Jurkat, Clone E6-1 (cell line): ENCODE results near the gene DOLPP1.
A peak's percentile ranks its signal among the peaks of the same experiment; 100 is the strongest.

Source experiments
- DNase-seq: peaks from one replicate; pipeline ENCODE4 v3.0.0-alpha.2; 2011; ENCODE audit warnings: low read depth, low spot score
- H3K4me3 ChIP-seq: 2 replicates; pipeline ENCODE4 v1.5.1; 2011; ENCODE audit warnings: mild to moderate bottlenecking, low read length, control low read depth, moderate library complexity

The DOLPP1 gene

GRCh38 chr9:129060991-129061390 is 19.9 kb upstream of the DOLPP1 start:
- DNase-seq = no peak
- no peak overlapping the region for H3K4me3 ChIP-seq

DNA sequence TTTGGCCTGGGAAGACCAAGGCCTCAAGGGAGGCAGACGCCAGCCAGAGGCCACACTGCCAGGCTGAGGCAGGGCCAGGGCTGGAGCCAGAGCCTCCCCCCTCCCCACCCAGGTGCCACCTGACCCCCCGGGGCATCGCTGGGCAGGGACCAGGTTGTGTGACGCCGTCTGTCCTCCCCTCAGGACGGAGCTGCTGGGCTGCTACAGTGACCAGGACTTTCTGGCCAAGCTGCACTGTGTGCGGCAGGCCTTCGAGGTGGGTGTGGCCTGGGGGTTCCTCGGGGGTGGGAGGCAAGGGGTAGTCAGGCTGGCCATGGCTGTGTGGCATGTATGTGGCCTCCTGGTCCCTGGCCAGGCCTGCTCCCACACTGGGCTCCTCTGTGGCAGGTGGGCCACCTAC is 17.9 kb upstream of the DOLPP1 start:
- no peak overlapping the region for H3K4me3 ChIP-seq
- no peak for DNase-seq

GRCh38 chr9:129064499-129064908 is 16.4 kb upstream of the DOLPP1 start:
- no peak for DNase-seq
- H3K4me3 ChIP-seq = no peak overlapping the region

GRCh38 chr9:129068110-129068509 is 12.8 kb upstream of the DOLPP1 start:
- H3K4me3 ChIP-seq = no peak overlapping the region

GRCh38 chr9:129068990-129069861 is 11.7 kb upstream of the DOLPP1 start:
- DNase-seq = peak; percentile 94
- peak overlapping the region; percentile 50 for H3K4me3 ChIP-seq

More at GRCh38 chr9:129068110-129068509, 12.8 kb upstream of the DOLPP1 start:
- DNase-seq = no peak

GRCh38 chr9:129069862-129070641 is 10.9 kb upstream of the DOLPP1 start:
- DNase-seq = no peak
- H3K4me3 ChIP-seq = peak overlapping the region; percentile 50

- H3K4me3 ChIP-seq = no peak overlapping the region
- DNase-seq = no peak
These were observed 10.0 kb upstream of the DOLPP1 start for GRCh38 chr9:129070696-129071525.

DNA sequence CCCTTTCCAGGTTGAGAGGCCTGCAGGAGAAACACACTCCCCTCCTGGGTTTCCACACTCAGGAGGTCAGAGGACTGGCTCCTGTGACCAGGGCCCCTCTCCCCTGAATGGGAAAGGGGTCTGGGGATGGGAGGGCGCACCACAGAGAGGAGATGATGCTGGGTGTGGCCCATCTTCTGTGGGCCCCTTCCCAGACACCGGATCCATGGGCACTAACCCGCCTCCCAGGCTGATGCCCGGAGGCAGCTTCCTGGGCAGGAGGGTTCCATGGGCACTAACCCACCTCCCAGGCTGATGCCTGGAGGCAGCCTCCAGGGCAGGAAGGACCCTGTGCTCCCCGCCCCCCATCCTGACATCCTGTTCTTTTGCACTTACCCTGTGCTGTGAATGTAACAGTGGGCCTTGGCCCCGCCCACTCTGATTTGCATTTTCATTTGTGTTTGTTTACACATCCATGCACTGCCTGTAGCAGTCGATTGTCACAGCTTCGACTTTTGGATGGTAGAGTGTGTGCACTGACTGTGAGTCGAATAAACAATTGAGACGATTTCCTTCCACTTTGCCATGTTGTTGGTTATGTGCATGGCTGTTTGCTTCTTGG is 9.3 kb upstream of the DOLPP1 start:
- peak; percentile 61 for DNase-seq
- H3K4me3 ChIP-seq = no peak overlapping the region

DNA sequence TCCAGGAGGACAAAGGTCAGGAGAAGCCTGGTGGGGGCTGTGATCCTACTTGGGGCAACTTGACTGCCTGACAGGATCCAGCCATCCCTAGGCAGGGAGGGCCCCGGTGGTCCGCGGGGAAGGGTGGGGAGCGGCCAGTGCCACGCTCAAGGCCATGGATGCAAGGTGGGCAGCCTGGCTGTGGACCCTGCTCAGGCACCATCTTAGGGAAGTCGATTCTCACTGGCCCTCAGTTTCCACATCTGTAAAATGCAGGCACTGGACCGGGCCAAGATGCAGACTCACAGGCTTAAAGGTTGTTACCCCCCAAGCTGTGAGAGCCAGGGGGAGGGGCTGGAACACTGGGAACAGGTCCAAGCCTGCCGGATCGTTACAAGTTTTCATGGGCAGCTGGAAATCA is 8.7 kb upstream of the DOLPP1 start:
- H3K4me3 ChIP-seq = no peak overlapping the region
- DNase-seq = no peak

DNA sequence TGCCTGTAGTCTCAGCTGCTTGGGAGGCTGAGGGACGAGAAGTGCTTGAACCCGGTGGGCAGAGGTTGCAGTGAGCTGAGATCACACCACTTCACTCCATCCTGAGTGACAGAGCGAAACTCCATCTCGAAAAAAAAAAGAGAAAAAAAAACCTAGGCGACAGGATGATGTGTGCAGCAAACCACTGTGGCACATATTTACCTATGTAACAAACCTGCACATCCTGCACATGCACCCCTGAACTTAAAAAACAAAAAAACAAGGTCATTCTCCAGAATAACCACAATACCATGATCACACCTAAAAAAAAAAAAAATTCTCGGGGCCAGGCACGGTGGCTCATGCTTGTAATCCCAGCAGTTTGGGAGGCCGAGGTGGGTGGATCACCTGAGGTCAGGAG is 7.5 kb upstream of the DOLPP1 start:
- no peak overlapping the region for H3K4me3 ChIP-seq
- DNase-seq = no peak

- no peak overlapping the region for H3K4me3 ChIP-seq
- no peak for DNase-seq
These were observed 6.8 kb upstream of the DOLPP1 start for GRCh38 chr9:129074106-129074505.

- no peak overlapping the region for H3K4me3 ChIP-seq
- DNase-seq = no peak
These were observed 4.8 kb upstream of the DOLPP1 start for GRCh38 chr9:129075996-129076639.

DNA sequence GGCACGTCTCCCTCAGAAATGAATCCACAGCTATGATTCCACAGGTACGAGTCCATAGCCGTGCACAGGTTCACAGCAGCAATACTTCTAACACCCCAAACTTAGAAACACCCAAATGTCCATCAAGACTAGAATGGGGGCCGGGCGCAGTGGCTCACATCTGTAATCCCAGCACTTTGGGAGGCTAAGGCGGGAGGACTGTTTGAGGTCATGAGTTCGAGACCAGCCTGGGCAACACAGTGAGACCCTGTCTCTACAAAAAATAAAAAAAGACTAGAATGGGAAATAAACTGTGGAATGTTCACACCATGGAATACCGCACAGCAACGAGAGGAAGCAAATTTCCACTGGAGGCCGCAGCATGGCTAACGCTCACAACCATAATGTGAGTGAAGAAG is 4.3 kb upstream of the DOLPP1 start:
- H3K4me3 ChIP-seq = no peak overlapping the region
- DNase-seq = no peak

- DNase-seq = no peak
- no peak overlapping the region for H3K4me3 ChIP-seq
These were observed 3.7 kb upstream of the DOLPP1 start for GRCh38 chr9:129077236-129077635.

GRCh38 chr9:129078691-129079503 is 2.0 kb upstream of the DOLPP1 start:
- no peak for DNase-seq
- H3K4me3 ChIP-seq = no peak overlapping the region

DNA sequence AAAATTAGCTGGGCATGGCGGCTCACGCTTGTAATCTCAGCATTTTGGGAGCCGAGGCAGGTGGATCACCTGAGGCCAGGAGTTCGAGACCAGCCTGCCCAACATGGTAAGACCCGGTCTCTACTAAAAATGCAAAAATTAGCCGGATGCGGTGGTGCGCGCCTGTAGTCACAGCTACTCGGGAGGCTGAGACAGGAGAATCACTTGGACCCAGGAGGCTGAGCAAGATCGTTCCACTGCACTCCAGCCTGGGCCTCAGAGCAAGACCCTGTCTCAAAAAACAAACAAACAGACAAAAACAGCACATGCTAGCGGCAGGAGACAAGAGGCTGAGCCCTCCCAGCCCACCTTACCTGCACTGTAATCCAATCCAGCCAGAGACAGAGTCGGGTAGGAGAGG is 1.1 kb upstream of the DOLPP1 start:
- DNase-seq = no peak
- H3K4me3 ChIP-seq = peak overlapping the region; percentile 93

DNA sequence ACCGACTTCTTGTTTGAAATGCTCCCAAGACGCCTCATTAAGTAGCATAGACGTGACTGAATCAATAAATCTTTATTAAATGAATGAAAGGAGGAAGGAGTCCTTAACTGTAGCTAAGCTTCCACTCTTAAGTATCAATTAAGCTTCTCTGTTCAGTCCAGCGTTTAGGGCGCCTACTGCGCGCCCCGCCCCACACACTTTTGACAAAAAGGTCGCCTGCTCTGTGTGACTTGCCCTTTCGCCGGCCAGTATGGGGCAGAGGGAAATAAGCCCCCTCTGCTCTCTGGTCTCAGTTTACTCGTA is 662 bp upstream of the DOLPP1 start:
- DNase-seq = no peak

DNA sequence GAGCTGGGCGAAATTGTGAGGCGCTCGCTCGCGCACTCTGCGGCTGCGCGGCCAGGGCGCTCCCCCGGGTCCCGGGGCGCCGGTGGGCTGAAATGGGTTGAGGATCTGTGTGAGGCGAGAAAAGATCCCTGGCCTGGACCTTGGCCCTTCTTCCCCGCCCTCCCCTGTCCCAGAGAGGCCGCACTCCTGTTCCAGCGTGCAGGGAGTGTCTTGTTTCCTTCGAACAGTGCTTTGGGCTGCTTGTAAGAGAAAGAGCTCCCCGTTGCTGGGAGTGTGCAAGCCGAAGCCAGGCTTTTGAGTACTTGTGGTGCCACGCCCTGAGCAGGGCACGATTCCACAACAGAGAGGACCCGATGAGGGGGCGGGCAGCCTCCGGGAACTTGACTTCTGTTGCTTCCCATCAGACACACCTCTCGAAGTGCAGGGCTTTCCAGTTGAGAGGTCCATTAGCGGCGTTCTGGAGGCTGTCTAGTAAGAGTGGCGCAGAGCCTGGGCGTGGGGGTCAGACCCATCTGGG is 535 bp downstream of the DOLPP1 start:
- peak overlapping the region; percentile 93 for H3K4me3 ChIP-seq
- peak; percentile 20 for DNase-seq

More for the DNA sequence above, 662 bp upstream of the DOLPP1 start:
- peak overlapping the region; percentile 93 for H3K4me3 ChIP-seq
